SK-N-SH treated with all-trans-retinoic acid at 6 μM for 48 hours (cell line): Measurements from ENCODE around the gene RAB11FIP4.

Experiments used
- ATAC-seq: fragments of 200-7000 bp; cut with Tn5 transposase; 3 replicates; pipeline ENCODE4 v1.9.1; 2020; ENCODE audit warnings: mild to moderate bottlenecking, moderate library complexity
- ARNTL ChIP-seq: fragments of 450-650 bp; formaldehyde crosslinking; IDR thresholded peaks from 2 replicates; pipeline ENCODE4 v1.5.0; 2020; ENCODE audit warnings: low read depth, mild to moderate bottlenecking, moderate library complexity, borderline replicate concordance
- ESRRG ChIP-seq: fragments of 250-450 bp; sonication (Bioruptor Pico); IDR thresholded peaks from 2 replicates; pipeline ENCODE4 v1.6.1; 2021; ENCODE audit warnings: mild to moderate bottlenecking
- ISL1 ChIP-seq: fragments of 250-450 bp; sonication (Bioruptor Pico); IDR thresholded peaks from 2 replicates; pipeline ENCODE4 v2.1.2; 2022; ENCODE audit warnings: mild to moderate bottlenecking, moderate library complexity
- OSR1 ChIP-seq: fragments of 250-450 bp; sonication (Bioruptor Pico); IDR thresholded peaks from 2 replicates; pipeline ENCODE4 v1.8.0; 2022; ENCODE audit warnings: moderate library complexity, mild to moderate bottlenecking, inconsistent platforms
- PPARA ChIP-seq: fragments of 250-450 bp; sonication (Bioruptor Pico); IDR thresholded peaks from 2 replicates; pipeline ENCODE4 v1.5.0; 2020; ENCODE audit warnings: mild to moderate bottlenecking, borderline replicate concordance
- RARB ChIP-seq: fragments of 250-450 bp; sonication (Bioruptor Pico); IDR thresholded peaks from 2 replicates; pipeline ENCODE4 v1.8.0; 2021; ENCODE audit warnings: mild to moderate bottlenecking, moderate library complexity
- SNAI2 ChIP-seq: fragments of 250-450 bp; sonication (Bioruptor Pico); IDR thresholded peaks from 2 replicates; pipeline ENCODE4 v1.5.0; 2020; ENCODE audit warnings: mild to moderate bottlenecking, moderate library complexity
- ZC3H10 ChIP-seq: fragments of 250-450 bp; sonication (Bioruptor Pico); IDR thresholded peaks from 2 replicates; pipeline ENCODE4 v1.5.1; 2021; ENCODE audit warnings: mild to moderate bottlenecking, moderate library complexity
- ZFP3 ChIP-seq: fragments of 250-450 bp; sonication (Bioruptor Pico); IDR thresholded peaks from 2 replicates; pipeline ENCODE4 v1.5.0; 2020; ENCODE audit warnings: mild to moderate bottlenecking, moderate library complexity
- ZFP30 ChIP-seq: fragments of 450-650 bp; formaldehyde crosslinking; IDR thresholded peaks from 2 replicates; pipeline ENCODE4 v1.5.0; 2022; ENCODE audit warnings: mild to moderate bottlenecking, moderate library complexity
- ZNF70 ChIP-seq: fragments of 450-650 bp; formaldehyde crosslinking; IDR thresholded peaks from 2 replicates; pipeline ENCODE4 v1.5.0; 2020; ENCODE audit warnings: mild to moderate bottlenecking, moderate library complexity
- ZNF8 ChIP-seq: fragments of 450-650 bp; formaldehyde crosslinking; IDR thresholded peaks from 2 replicates; pipeline ENCODE4 v1.5.0; 2020; ENCODE audit warnings: mild to moderate bottlenecking, moderate library complexity
- TF ChIP-seq, protein P1 (sequence below): fragments of 250-450 bp; sonication (Bioruptor Pico); IDR thresholded peaks from 2 replicates; pipeline ENCODE4 v1.5.1; 2021; ENCODE audit warnings: mild to moderate bottlenecking, moderate library complexity
- TF ChIP-seq, protein P2 (sequence below): fragments of 250-450 bp; sonication (Bioruptor Pico); IDR thresholded peaks from 2 replicates; pipeline ENCODE4 v1.5.0; 2020; ENCODE audit warnings: mild to moderate bottlenecking, moderate library complexity
- TF ChIP-seq, protein P3 (sequence below): fragments of 250-450 bp; sonication (Bioruptor Pico); IDR thresholded peaks from 2 replicates; pipeline ENCODE4 v1.8.0; 2020; ENCODE audit warnings: mild to moderate bottlenecking, moderate library complexity, borderline replicate concordance

The RAB11FIP4 gene

DNA sequence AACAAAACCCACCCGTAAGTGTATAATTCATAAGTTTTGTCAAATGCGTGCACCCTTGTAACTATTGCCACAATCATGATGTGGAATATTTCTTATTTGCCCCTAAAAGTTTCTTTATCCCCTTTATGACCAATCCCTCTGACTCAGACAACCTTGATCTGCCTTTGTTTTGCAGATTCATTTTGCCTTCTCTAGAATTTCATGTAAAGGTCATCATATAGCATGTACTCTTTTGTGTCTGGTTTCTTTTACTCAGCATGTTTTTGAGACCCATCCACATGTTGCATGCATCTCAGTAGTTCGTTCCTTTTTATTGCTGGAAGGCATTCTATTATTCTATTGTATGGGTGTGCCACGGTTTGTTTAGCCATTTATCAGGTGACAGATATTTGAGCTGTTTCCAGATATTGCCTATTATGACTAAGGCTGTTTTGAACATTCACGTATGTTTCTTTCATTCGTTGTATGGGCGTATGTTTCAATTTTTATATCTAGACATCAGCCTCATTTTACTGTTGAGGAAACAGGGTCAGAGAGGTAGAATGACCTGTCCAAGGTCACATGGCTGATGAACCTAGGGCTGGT lies 192.4 kb downstream of the RAB11FIP4 start:
- TF ChIP-seq OSR1 (CRISPR knock-in tag) (no peak), ESRRG (CRISPR knock-in tag) (no peak), SNAI2 (no peak), ZFP30 (no peak), PPARA (no peak)
- TF ChIP-seq, protein P1, sequence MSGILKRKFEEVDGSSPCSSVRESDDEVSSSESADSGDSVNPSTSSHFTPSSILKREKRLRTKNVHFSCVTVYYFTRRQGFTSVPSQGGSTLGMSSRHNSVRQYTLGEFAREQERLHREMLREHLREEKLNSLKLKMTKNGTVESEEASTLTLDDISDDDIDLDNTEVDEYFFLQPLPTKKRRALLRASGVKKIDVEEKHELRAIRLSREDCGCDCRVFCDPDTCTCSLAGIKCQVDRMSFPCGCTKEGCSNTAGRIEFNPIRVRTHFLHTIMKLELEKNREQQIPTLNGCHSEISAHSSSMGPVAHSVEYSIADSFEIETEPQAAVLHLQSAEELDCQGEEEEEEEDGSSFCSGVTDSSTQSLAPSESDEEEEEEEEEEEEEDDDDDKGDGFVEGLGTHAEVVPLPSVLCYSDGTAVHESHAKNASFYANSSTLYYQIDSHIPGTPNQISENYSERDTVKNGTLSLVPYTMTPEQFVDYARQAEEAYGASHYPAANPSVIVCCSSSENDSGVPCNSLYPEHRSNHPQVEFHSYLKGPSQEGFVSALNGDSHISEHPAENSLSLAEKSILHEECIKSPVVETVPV, result no peak
- ATAC-seq, result no peak

DNA sequence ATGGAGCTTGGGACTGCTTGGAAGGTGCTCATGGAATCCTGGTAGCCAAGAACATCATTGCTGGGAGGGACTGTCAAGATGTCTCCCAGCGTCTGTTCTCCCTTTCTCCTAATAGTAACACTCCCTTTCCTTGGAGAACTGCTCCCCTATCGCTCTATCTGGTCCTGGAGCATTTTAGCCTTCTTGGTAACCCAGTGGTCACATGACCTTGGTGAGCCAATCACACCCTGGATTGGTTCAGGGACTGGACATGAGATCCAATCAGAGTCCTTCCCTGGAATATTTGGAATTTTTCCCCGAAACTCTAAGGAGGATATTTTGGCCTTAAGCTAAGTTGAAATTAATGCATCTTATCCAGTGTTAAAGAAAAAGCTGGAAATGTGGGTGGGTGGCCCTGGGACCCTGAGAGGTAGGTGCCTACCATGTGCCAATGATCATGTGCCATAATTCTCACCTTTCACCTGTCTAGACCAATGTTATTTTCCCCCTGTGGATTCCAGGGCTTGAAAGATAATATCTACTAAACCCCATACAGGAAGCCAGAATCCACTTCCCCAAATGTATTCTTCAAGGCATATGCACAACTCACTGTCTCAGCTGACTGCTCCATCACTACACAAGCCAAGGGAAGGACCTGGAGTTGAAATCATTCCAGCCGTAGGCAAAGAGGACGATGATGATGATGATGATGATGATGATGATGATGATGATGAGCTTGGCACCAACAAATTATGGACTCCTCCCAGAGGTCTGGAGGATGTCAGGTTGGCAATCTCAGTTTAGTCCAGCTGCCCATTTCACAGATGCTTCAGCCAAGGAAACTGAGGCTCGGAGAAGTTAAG lies 193.2 kb downstream of the RAB11FIP4 start:
- ATAC-seq, result no peak
- TF ChIP-seq, protein P2, sequence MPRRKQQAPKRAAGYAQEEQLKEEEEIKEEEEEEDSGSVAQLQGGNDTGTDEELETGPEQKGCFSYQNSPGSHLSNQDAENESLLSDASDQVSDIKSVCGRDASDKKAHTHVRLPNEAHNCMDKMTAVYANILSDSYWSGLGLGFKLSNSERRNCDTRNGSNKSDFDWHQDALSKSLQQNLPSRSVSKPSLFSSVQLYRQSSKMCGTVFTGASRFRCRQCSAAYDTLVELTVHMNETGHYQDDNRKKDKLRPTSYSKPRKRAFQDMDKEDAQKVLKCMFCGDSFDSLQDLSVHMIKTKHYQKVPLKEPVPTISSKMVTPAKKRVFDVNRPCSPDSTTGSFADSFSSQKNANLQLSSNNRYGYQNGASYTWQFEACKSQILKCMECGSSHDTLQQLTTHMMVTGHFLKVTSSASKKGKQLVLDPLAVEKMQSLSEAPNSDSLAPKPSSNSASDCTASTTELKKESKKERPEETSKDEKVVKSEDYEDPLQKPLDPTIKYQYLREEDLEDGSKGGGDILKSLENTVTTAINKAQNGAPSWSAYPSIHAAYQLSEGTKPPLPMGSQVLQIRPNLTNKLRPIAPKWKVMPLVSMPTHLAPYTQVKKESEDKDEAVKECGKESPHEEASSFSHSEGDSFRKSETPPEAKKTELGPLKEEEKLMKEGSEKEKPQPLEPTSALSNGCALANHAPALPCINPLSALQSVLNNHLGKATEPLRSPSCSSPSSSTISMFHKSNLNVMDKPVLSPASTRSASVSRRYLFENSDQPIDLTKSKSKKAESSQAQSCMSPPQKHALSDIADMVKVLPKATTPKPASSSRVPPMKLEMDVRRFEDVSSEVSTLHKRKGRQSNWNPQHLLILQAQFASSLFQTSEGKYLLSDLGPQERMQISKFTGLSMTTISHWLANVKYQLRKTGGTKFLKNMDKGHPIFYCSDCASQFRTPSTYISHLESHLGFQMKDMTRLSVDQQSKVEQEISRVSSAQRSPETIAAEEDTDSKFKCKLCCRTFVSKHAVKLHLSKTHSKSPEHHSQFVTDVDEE (CRISPR knock-in tag), result no peak
- TF ChIP-seq ZC3H10 (CRISPR knock-in tag), result no peak
- TF ChIP-seq RARB (CRISPR knock-in tag), result no peak
- no peak for TF ChIP-seq ZNF70
- TF ChIP-seq, protein P3, sequence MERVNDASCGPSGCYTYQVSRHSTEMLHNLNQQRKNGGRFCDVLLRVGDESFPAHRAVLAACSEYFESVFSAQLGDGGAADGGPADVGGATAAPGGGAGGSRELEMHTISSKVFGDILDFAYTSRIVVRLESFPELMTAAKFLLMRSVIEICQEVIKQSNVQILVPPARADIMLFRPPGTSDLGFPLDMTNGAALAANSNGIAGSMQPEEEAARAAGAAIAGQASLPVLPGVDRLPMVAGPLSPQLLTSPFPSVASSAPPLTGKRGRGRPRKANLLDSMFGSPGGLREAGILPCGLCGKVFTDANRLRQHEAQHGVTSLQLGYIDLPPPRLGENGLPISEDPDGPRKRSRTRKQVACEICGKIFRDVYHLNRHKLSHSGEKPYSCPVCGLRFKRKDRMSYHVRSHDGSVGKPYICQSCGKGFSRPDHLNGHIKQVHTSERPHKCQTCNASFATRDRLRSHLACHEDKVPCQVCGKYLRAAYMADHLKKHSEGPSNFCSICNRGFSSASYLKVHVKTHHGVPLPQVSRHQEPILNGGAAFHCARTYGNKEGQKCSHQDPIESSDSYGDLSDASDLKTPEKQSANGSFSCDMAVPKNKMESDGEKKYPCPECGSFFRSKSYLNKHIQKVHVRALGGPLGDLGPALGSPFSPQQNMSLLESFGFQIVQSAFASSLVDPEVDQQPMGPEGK (CRISPR knock-in tag), result no peak

DNA sequence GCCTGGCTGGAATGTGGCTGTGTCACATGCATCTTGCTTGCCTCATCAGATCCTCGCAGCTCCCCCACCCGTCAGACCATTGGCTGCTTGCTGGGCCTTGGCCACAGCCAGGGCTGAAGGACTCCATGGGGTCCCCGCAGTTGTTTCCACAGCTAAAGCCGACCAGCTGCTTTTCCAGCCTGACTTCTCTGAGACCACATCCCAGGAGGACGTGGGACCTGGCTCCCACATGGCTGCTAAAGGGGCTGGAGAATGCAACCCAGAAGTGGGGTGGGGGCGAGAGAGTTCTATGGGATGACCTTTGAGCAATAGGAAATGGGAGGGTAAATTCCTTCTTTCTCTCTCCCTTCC lies 193.8 kb downstream of the RAB11FIP4 start:
- TF ChIP-seq ZFP3 (CRISPR knock-in tag) (no peak), ZC3H10 (CRISPR knock-in tag) (no peak), ARNTL (CRISPR knock-in tag) (no peak), RARB (CRISPR knock-in tag) (no peak), PPARA (no peak), ZNF8 (no peak), ISL1 (CRISPR knock-in tag) (no peak), ESRRG (CRISPR knock-in tag) (no peak)
- TF ChIP-seq, protein P1, result no peak
- TF ChIP-seq, protein P3 (CRISPR knock-in tag), result no peak
- TF ChIP-seq, protein P2 (CRISPR knock-in tag), result no peak

More for the DNA sequence above, 193.8 kb downstream of the RAB11FIP4 start:
- ATAC-seq, result no peak
